Measurements from ENCODE around the gene ELP4.
"Not testable (repeated sequence)": the region's sequence is repeated elsewhere in the genome, so short reads cannot be mapped to it uniquely, and the experiment has no call there.

The ELP4 gene

DNA sequence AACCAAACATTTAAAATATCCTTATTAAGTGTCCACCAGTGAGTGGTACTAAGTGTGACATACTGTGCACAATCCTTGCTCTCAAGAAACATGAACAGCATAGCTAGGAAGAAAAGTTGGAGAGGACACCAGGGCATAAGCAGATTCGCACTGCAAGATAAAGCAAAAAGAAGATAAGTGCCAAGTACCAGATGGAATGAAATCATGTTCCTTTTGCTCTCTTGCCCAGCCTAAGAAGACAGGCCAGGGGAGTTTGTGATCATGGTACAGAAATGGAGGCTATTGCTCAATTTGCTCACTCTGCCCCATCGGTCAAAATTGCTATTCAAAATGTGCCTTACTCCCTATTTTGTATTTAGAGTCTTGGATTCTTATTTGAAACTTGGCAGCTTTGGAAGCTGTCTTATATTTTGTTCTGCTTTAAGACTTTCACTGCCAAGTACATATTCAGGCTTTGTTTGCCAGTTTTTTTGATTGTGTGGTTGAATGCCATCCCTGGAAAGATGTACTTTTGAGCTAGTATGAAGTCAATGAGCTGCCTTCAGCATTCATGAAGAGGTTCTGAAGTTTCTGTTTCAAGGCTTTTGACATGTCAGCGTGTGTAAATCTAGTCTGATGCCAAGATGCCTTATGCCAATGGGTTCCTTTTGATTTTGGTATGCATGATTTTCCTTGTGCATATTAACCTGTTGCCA is 211.3 kb downstream of the ELP4 start:
- Histone ChIP-seq H3K4me1 (ENCODE audit: control insufficient read depth, insufficient read depth, low read length) (peaks cover 8% of the 10 kb centered on the region), H3K27me3 (ENCODE audit: control insufficient read depth, insufficient read depth, low read length, poor library complexity, severe bottlenecking) (no peaks in the 10 kb centered on the region), H3K36me3 (ENCODE audit: control insufficient read depth, insufficient read depth, low read length) (no peaks in the 10 kb centered on the region), H3K4me3 (ENCODE audit: insufficient read depth, low read depth, low read length) (no peak overlapping the region), H3K27ac (ENCODE audit: insufficient read depth, low read depth, low read length, poor library complexity, severe bottlenecking) (no peak overlapping the region), H3K9me3 (ENCODE audit: control insufficient read depth, low read length) (no peaks in the 10 kb centered on the region)
- WGBS, 2 experiments, result 83 to 87% methylated on average over 3 of the region's 3 CpGs

DNA sequence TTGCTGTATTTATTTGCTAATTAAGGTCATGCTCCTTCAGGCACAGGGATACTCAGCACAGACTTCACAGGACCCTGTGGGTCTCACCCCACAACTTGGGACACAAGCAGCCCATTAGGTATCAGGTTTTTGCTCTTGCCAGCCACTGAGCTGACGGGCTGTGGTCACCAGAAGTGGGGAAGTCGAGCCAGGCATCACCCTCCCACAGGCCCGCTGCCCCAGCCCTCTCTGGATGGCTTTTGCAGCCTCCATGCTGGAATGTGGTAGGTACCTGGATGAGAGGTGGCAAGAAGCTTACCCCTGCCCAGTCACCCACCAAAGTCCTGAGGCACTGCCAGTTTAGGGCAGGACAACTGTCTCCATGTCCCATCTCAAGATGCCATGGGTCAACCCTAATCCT is 213.2 kb downstream of the ELP4 start:
- no peak overlapping the region for H3K4me3 ChIP-seq (ENCODE audit: insufficient read depth, low read depth, low read length)
- H3K36me3 ChIP-seq (ENCODE audit: control insufficient read depth, insufficient read depth, low read length), result no peaks in the 10 kb centered on the region
- peaks cover 8% of the 10 kb centered on the region for H3K4me1 ChIP-seq (ENCODE audit: control insufficient read depth, insufficient read depth, low read length)
- 94 to 95% methylated on average over 3 of the region's 3 CpGs for WGBS, 2 experiments
- H3K27me3 ChIP-seq (ENCODE audit: control insufficient read depth, insufficient read depth, low read length, poor library complexity, severe bottlenecking), result no peaks in the 10 kb centered on the region
- no peaks in the 10 kb centered on the region for H3K9me3 ChIP-seq (ENCODE audit: control insufficient read depth, low read length)
- no peak overlapping the region for H3K27ac ChIP-seq (ENCODE audit: insufficient read depth, low read depth, low read length, poor library complexity, severe bottlenecking)

DNA sequence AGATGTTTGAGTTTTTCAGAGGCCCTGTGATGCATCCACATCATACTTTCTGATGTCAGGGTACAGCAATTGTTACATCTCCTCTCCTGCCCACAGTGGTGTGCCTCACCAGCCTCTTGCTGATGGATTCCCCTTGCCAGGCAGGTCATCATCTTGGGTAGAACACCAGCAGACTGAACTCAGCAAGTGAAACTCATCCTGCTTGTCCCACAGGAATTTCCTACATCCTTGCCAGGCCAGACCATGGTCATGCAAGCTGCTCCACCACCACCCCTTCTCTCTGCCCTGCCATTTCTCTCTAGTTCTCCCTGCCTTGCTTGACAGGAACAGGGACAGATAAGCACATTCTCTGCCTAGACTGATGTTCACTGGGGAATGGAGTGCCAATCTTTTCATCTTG is 215.6 kb downstream of the ELP4 start:
- Histone ChIP-seq H3K27me3 (ENCODE audit: control insufficient read depth, insufficient read depth, low read length, poor library complexity, severe bottlenecking) (no peaks in the 10 kb centered on the region), H3K9me3 (ENCODE audit: control insufficient read depth, low read length) (no peaks in the 10 kb centered on the region), H3K36me3 (ENCODE audit: control insufficient read depth, insufficient read depth, low read length) (no peaks in the 10 kb centered on the region), H3K27ac (ENCODE audit: insufficient read depth, low read depth, low read length, poor library complexity, severe bottlenecking) (no peak overlapping the region), H3K4me1 (ENCODE audit: control insufficient read depth, insufficient read depth, low read length) (peaks cover 8% of the 10 kb centered on the region), H3K4me3 (ENCODE audit: insufficient read depth, low read depth, low read length) (no peak overlapping the region)

DNA sequence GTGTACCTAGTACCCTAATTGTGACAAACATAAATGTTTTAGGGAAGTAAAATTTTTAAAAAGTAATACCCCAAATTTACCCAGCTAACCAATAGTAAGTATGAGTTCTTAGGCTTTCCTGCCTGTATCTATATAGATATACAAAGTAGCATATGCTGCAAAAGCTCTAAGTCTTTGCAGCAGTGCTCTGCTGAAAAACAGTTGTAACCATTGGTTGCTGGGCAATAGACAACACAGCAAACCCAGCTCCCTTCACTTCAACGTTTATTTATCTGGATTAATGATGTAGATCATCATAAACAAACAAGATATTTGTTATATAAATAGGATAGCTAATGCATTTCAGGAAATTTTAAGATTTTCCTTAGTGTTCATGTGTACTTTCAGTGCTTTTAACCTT is 218.9 kb downstream of the ELP4 start:
- Histone ChIP-seq H3K27me3 (ENCODE audit: control insufficient read depth, insufficient read depth, low read length, poor library complexity, severe bottlenecking) (no peaks in the 10 kb centered on the region), H3K9me3 (ENCODE audit: control insufficient read depth, low read length) (peaks cover 3% of the 10 kb centered on the region), H3K4me3 (ENCODE audit: insufficient read depth, low read depth, low read length) (no peak overlapping the region), H3K4me1 (ENCODE audit: control insufficient read depth, insufficient read depth, low read length) (no peaks in the 10 kb centered on the region), H3K36me3 (ENCODE audit: control insufficient read depth, insufficient read depth, low read length) (peaks cover 4% of the 10 kb centered on the region), H3K27ac (ENCODE audit: insufficient read depth, low read depth, low read length, poor library complexity, severe bottlenecking) (no peak overlapping the region)
- no CpG with 5 or more reads among the region's 1 CpG for WGBS, 2 experiments

GRCh38 chr11:31740131-31740530 is 230.6 kb downstream of the ELP4 start:
- no peaks in the 10 kb centered on the region for H3K27me3 ChIP-seq (ENCODE audit: control insufficient read depth, insufficient read depth, low read length, poor library complexity, severe bottlenecking)
- H3K9me3 ChIP-seq (ENCODE audit: control insufficient read depth, low read length), result no peaks in the 10 kb centered on the region
- H3K4me3 ChIP-seq (ENCODE audit: insufficient read depth, low read depth, low read length), result no peak overlapping the region
- no peak overlapping the region for H3K27ac ChIP-seq (ENCODE audit: insufficient read depth, low read depth, low read length, poor library complexity, severe bottlenecking)
- no peaks in the 10 kb centered on the region for H3K36me3 ChIP-seq (ENCODE audit: control insufficient read depth, insufficient read depth, low read length)
- no peaks in the 10 kb centered on the region for H3K4me1 ChIP-seq (ENCODE audit: control insufficient read depth, insufficient read depth, low read length)
- WGBS, 2 experiments, result 97 to 100% methylated on average over 1 of the region's 1 CpG

GRCh38 chr11:31740731-31741368 is 231.3 kb downstream of the ELP4 start:
- not testable (repeated sequence) for H3K9me3 ChIP-seq (ENCODE audit: control insufficient read depth, low read length); H3K4me3 ChIP-seq (ENCODE audit: insufficient read depth, low read depth, low read length); H3K4me1 ChIP-seq (ENCODE audit: control insufficient read depth, insufficient read depth, low read length); H3K27ac ChIP-seq (ENCODE audit: insufficient read depth, low read depth, low read length, poor library complexity, severe bottlenecking); H3K36me3 ChIP-seq (ENCODE audit: control insufficient read depth, insufficient read depth, low read length); H3K27me3 ChIP-seq (ENCODE audit: control insufficient read depth, insufficient read depth, low read length, poor library complexity, severe bottlenecking)
- WGBS, 2 experiments, result 92 to 95% methylated on average over 26 of the region's 26 CpGs

- no peak overlapping the region for H3K4me3 ChIP-seq (ENCODE audit: insufficient read depth, low read depth, low read length)
- H3K27ac ChIP-seq (ENCODE audit: insufficient read depth, low read depth, low read length, poor library complexity, severe bottlenecking), result no peak overlapping the region
- no peaks in the 10 kb centered on the region for H3K27me3 ChIP-seq (ENCODE audit: control insufficient read depth, insufficient read depth, low read length, poor library complexity, severe bottlenecking)
- H3K4me1 ChIP-seq (ENCODE audit: control insufficient read depth, insufficient read depth, low read length), result no peaks in the 10 kb centered on the region
- H3K36me3 ChIP-seq (ENCODE audit: control insufficient read depth, insufficient read depth, low read length), result no peaks in the 10 kb centered on the region
- no peaks in the 10 kb centered on the region for H3K9me3 ChIP-seq (ENCODE audit: control insufficient read depth, low read length)
- WGBS, 2 experiments, result 74 to 87% methylated on average over 1 of the region's 1 CpG
Measured at GRCh38 chr11:31747581-31747980, 238.0 kb downstream of the ELP4 start.

DNA sequence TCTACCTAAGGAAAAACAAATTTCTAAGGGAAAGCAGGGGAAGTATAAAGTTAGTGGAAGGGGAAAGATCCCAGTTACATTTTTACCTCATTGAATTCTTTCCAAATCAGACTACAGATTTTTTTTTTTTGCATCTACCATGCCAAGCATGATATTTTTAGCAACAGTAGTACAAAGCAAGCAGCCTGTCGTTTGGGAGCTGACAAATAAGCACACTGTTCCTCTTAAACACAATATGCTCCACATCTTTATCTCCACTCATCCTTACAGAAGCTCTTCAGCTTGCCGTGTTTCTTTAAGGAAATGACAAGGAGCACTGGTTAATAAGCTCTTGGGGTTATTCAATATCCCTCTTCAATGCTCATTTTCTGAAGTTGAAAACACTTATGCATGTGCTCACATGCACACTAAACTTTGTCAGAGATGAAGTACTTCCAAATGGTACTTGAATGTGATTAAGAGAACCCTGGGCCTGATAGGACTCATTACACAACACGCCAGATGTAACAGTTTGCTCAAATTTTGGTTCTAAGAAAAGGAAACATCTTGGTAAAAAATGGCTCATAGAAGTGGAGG is 247.8 kb downstream of the ELP4 start:
- H3K27ac ChIP-seq (ENCODE audit: insufficient read depth, low read depth, low read length, poor library complexity, severe bottlenecking), result no peak overlapping the region
- H3K4me3 ChIP-seq (ENCODE audit: insufficient read depth, low read depth, low read length), result no peak overlapping the region
- H3K9me3 ChIP-seq (ENCODE audit: control insufficient read depth, low read length), result no peaks in the 10 kb centered on the region
- H3K4me1 ChIP-seq (ENCODE audit: control insufficient read depth, insufficient read depth, low read length), result peaks cover 14% of the 10 kb centered on the region
- WGBS, 2 experiments, result 77 to 89% methylated on average over 3 of the region's 3 CpGs
- H3K36me3 ChIP-seq (ENCODE audit: control insufficient read depth, insufficient read depth, low read length), result no peaks in the 10 kb centered on the region
- H3K27me3 ChIP-seq (ENCODE audit: control insufficient read depth, insufficient read depth, low read length, poor library complexity, severe bottlenecking), result no peaks in the 10 kb centered on the region

DNA sequence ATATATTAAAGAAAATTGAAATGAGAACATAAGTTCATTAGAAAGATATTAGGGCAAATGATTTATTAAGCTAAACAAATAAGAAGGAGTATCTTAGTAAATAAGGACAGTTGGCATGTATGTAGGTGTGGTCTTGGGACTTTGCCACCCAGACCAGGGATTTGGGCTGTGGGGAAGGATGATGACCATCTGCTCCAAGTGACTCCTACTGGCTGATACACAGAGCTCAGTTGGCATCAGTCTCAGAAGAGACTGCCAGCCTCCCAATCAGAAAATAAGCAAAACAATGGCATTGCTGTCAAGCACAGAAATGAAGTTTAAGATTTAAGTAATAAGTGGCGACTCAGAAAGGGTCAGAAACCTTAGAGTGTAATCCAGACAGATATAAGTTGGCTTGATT is 252.1 kb downstream of the ELP4 start:
- 84 to 89% methylated on average over 1 of the region's 1 CpG for WGBS, 2 experiments
- peaks cover 30% of the 10 kb centered on the region for H3K4me1 ChIP-seq (ENCODE audit: control insufficient read depth, insufficient read depth, low read length)

GRCh38 chr11:31763296-31763695 is 253.7 kb downstream of the ELP4 start:
- H3K27ac ChIP-seq (ENCODE audit: insufficient read depth, low read depth, low read length, poor library complexity, severe bottlenecking), result peak overlapping the region; percentile 44
- H3K4me1 ChIP-seq (ENCODE audit: control insufficient read depth, insufficient read depth, low read length), result peaks cover 30% of the 10 kb centered on the region
- H3K4me3 ChIP-seq (ENCODE audit: insufficient read depth, low read depth, low read length), result no peak overlapping the region

More for the DNA sequence above, 252.1 kb downstream of the ELP4 start:
- H3K4me3 ChIP-seq (ENCODE audit: insufficient read depth, low read depth, low read length), result no peak overlapping the region
- H3K27ac ChIP-seq (ENCODE audit: insufficient read depth, low read depth, low read length, poor library complexity, severe bottlenecking), result no peak overlapping the region
- no peaks in the 10 kb centered on the region for H3K9me3 ChIP-seq (ENCODE audit: control insufficient read depth, low read length)
- H3K27me3 ChIP-seq (ENCODE audit: control insufficient read depth, insufficient read depth, low read length, poor library complexity, severe bottlenecking), result no peaks in the 10 kb centered on the region
- H3K36me3 ChIP-seq (ENCODE audit: control insufficient read depth, insufficient read depth, low read length), result no peaks in the 10 kb centered on the region

More at GRCh38 chr11:31763296-31763695, 253.7 kb downstream of the ELP4 start:
- H3K27me3 ChIP-seq (ENCODE audit: control insufficient read depth, insufficient read depth, low read length, poor library complexity, severe bottlenecking), result no peaks in the 10 kb centered on the region
- H3K36me3 ChIP-seq (ENCODE audit: control insufficient read depth, insufficient read depth, low read length), result no peaks in the 10 kb centered on the region
- no peaks in the 10 kb centered on the region for H3K9me3 ChIP-seq (ENCODE audit: control insufficient read depth, low read length)
